Gastroesophageal sphincter (tissue), 4 donors: ENCODE measurements around the gene WWC2. TPM values are rescaled to one million over a fixed set of nuclear protein-coding genes. Genes with fewer than 3 reads are reported as not detected.

ENCODE experiments used
- ATAC-seq: fragments of 150-250 bp; one replicate; pipeline ENCODE4 v1.9.1; 2016; ENCODE audit warnings: mild to moderate bottlenecking, moderate library complexity
- H3K27ac ChIP-seq, 4 donors: fragments of 200-600 bp; sonication (generic) in 3 of 4; 1 replicate in 3 of 4; 2 replicates in 1 of 4; pipeline ENCODE4 v1.5.1; 2016 to 2019
- H3K27me3 ChIP-seq: fragments of 200-600 bp; sonication (generic); one replicate; pipeline ENCODE4 v1.5.1; 2019
- H3K36me3 ChIP-seq, 2 donors: fragments of 200-600 bp; sonication (generic); one replicate each; pipeline ENCODE4 v1.5.1; 2019; ENCODE audit warnings: control low read depth in 1 of 2
- H3K4me1 ChIP-seq, 3 donors: fragments of 200-600 bp; sonication (generic); 1 replicate in 2 of 3; 2 replicates in 1 of 3; pipeline ENCODE4 v1.5.1; 2016 to 2019; ENCODE audit warnings: control low read depth in 2 of 3
- H3K4me3 ChIP-seq, 2 donors: fragments of 200-600 bp; sonication (generic); one replicate each; pipeline ENCODE4 v1.5.1; 2019; ENCODE audit warnings: mild to moderate bottlenecking in 1 of 2, moderate library complexity in 1 of 2
- H3K9me3 ChIP-seq, 3 donors: fragments of 200-600 bp; sonication (generic); one replicate each; pipeline ENCODE4 v1.5.1; 2017 to 2019; ENCODE audit warnings: control low read depth in 2 of 3
- CTCF ChIP-seq, 4 experiments: fragments of 200-600 bp in 2 of 4; fragments of 450-650 bp in 2 of 4; sonication (generic) in 1 of 4; IDR thresholded peaks; one replicate each; pipeline ENCODE4 v1.5.1; 2017 to 2019; ENCODE audit warnings: antibody characterized with exemption in 4 of 4, mild to moderate bottlenecking in 2 of 4, moderate library complexity in 2 of 4
- EP300 ChIP-seq: sonication (generic); formaldehyde crosslinking; IDR thresholded peaks from one replicate; pipeline ENCODE4 v1.6.1; 2017; ENCODE audit warnings: antibody characterized with exemption, mild to moderate bottlenecking
- POLR2A ChIP-seq, 2 donors: fragments of 450-650 bp; IDR thresholded peaks; one replicate each; pipeline ENCODE4 v1.6.1; 2017; ENCODE audit warnings: antibody characterized with exemption in 2 of 2, mild to moderate bottlenecking in 2 of 2, moderate library complexity in 1 of 2
- POLR2AphosphoS5 ChIP-seq: sonication (generic); formaldehyde crosslinking; IDR thresholded peaks from one replicate; pipeline ENCODE4 v1.6.1; 2017; ENCODE audit warnings: antibody characterized with exemption
- WGBS, 2 donors: methylation state at CpG; one replicate each; pipeline ENCODE4 v1.1.5; 2018; ENCODE audit warnings: low coverage in 1 of 2; 5-methylcytosine and 5-hydroxymethylcytosine counted together
- total RNA-seq, 4 donors: library from RNA; depleted of rRNA; stranded (reverse); fragments of >200 nt; gene quantifications; one replicate each; pipeline ENCODE4 v1.1.0, GENCODE V29; 2016

Gene WWC2
- total RNA-seq, 4 donors from 2014 or later = 23.0 to 42.0 (median 37.2) TPM

GRCh38 chr4:183170894-183171293 lies 71.8 kb downstream of the WWC2 start:
- ATAC-seq = no peak
- no peak overlapping the region for H3K27ac ChIP-seq
- H3K4me3 ChIP-seq = no peak overlapping the region
- no peaks in the 10 kb centered on the region for H3K36me3 ChIP-seq
- TF ChIP-seq POLR2A (IDR thresholded peaks at IDR 0.05) (no peak), POLR2AphosphoS5 (no peak), CTCF (IDR thresholded peaks at IDR 0.05) (no peak), EP300 (no peak)
- H3K9me3 ChIP-seq = no peaks in the 10 kb centered on the region
- H3K4me1 ChIP-seq = peaks cover 8 to 58% (median 12%) of the 10 kb centered on the region in 3 donors
- H3K27me3 ChIP-seq = no peaks in the 10 kb centered on the region

- Histone ChIP-seq H3K27me3 (no peaks in the 10 kb centered on the region), H3K27ac (no peak overlapping the region), H3K4me3 (no peak overlapping the region), H3K9me3 (no peaks in the 10 kb centered on the region), H3K36me3 (no peaks in the 10 kb centered on the region), H3K4me1 (peaks cover 3 to 58% (median 6%) of the 10 kb centered on the region in 3 donors)
- WGBS, 2 donors = 92 to 96% methylated on average over 3 to 4 of the region's 4 CpGs
- TF ChIP-seq EP300 (no peak), CTCF (IDR thresholded peaks at IDR 0.05) (no peak), POLR2A (IDR thresholded peaks at IDR 0.05) (no peak), POLR2AphosphoS5 (no peak)
- ATAC-seq = no peak
Measured at GRCh38 chr4:183171484-183172267, 72.6 kb downstream of the WWC2 start.

GRCh38 chr4:183172881-183173280 lies 73.8 kb downstream of the WWC2 start:
- WGBS, 2 donors = 100% methylated on average over 1 of the region's 1 CpG; no CpG with 5 or more reads in 1 of the 2 donors
- H3K4me1 ChIP-seq = peaks cover 3 to 66% (median 6%) of the 10 kb centered on the region in 3 donors
- TF ChIP-seq POLR2AphosphoS5 (no peak), POLR2A (IDR thresholded peaks at IDR 0.05) (no peak), CTCF (IDR thresholded peaks at IDR 0.05) (no peak), EP300 (no peak)

GRCh38 chr4:183173580-183174526 lies 74.8 kb downstream of the WWC2 start:
- H3K27ac ChIP-seq = no peak overlapping the region
- WGBS, 2 donors = 54 to 70% methylated on average over 7 to 12 of the region's 13 CpGs
- H3K4me1 ChIP-seq = peaks cover 3 to 69% (median 6%) of the 10 kb centered on the region in 3 donors
- H3K9me3 ChIP-seq = no peaks in the 10 kb centered on the region
- no peak for ATAC-seq
- no peaks in the 10 kb centered on the region for H3K27me3 ChIP-seq
- no peak overlapping the region for H3K4me3 ChIP-seq
- TF ChIP-seq EP300 (no peak), POLR2A (IDR thresholded peaks at IDR 0.05) (no peak), CTCF (IDR thresholded peaks at IDR 0.05) (no peak), POLR2AphosphoS5 (no peak)
- H3K36me3 ChIP-seq = no peaks in the 10 kb centered on the region

More at GRCh38 chr4:183172881-183173280, 73.8 kb downstream of the WWC2 start:
- Histone ChIP-seq H3K9me3 (no peaks in the 10 kb centered on the region), H3K27me3 (no peaks in the 10 kb centered on the region), H3K27ac (no peak overlapping the region), H3K36me3 (no peaks in the 10 kb centered on the region), H3K4me3 (no peak overlapping the region)
- no peak for ATAC-seq
